ENCODE measurements around the gene A4GALT.
"Not testable (repeated sequence)": the region's sequence is repeated elsewhere in the genome, so short reads cannot be mapped to it uniquely, and the experiment has no call there.

A4GALT gene

DNA sequence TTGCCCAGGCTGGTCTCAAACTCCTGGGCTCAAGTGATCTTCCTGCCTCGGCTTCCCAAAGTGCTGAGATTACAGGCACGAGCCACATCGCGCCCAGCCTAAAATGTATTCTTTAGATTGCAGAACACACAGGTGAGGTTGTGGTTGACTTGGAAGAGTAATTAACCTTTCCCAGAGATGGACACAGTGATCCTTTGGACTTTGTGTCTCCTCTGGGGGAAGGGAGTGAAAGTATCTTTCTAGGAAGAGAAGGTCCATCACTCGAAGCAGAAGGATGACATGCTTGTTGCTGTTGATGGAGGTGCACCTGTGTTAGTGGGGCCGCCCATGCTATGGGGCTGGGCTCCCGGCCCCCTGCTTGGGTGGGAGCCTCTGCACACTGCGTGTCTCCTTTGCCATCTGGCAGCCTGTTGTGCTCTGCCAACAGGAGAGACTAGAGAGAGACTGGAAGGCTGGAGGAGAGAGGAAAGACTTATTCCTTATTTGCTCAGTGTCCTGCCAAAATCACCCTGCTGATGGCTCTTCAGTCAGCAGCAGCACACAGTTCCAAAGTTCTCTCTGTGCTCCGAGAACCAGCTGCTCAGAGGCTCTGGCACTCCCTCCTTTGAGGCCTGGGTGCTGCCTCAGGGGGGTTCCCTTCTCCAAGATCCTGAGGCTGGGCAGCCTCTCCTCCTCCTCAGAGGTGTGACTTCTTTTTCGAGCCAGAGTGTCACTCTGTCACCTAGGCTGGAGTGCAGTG lies 38.4 kb downstream of the A4GALT start:
- no peak for DNase-seq (ENCODE audit: low spot score)

GRCh38 chr22:42680648-42681047 lies 40.0 kb downstream of the A4GALT start:
- DNase-seq (ENCODE audit: low spot score), result no peak

- no peak for DNase-seq (ENCODE audit: low spot score)
Observed at GRCh38 chr22:42679691-42680090, 41.0 kb downstream of the A4GALT start.

GRCh38 chr22:42678894-42679293 lies 41.8 kb downstream of the A4GALT start:
- no peak for DNase-seq (ENCODE audit: low spot score)

GRCh38 chr22:42677936-42678335 lies 42.7 kb downstream of the A4GALT start:
- DNase-seq (ENCODE audit: low spot score), result not testable (repeated sequence)

GRCh38 chr22:42676059-42676607 lies 44.5 kb downstream of the A4GALT start:
- DNase-seq (ENCODE audit: low spot score), result no peak

DNA sequence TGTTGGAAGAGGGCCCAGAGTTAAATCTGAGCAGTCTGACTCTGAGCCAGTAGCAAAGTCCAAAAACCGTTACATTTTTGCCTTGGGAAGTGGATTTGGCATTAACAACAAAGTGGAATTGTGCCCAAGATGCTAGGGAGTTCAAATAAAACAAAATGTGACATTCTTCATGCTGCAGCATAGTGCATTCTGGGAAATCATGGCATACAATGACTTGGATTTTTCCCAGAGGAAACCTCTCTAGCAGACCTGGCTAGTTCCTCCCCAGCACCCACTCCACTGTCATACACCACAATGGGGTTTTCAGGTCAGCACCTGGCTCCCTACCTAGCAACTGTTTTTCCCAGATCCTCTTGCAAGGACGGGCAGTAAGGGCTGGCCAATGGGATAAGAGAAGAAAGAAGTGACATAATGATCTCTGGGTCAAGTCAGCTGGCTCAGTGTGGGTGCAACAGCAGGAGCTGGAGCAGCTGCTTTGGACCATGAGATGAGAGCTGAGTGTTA lies 46.7 kb downstream of the A4GALT start:
- DNase-seq (ENCODE audit: low spot score), result no peak

- not testable (repeated sequence) for DNase-seq (ENCODE audit: low spot score)
Observed at GRCh38 chr22:42673071-42673470, 47.6 kb downstream of the A4GALT start.

DNA sequence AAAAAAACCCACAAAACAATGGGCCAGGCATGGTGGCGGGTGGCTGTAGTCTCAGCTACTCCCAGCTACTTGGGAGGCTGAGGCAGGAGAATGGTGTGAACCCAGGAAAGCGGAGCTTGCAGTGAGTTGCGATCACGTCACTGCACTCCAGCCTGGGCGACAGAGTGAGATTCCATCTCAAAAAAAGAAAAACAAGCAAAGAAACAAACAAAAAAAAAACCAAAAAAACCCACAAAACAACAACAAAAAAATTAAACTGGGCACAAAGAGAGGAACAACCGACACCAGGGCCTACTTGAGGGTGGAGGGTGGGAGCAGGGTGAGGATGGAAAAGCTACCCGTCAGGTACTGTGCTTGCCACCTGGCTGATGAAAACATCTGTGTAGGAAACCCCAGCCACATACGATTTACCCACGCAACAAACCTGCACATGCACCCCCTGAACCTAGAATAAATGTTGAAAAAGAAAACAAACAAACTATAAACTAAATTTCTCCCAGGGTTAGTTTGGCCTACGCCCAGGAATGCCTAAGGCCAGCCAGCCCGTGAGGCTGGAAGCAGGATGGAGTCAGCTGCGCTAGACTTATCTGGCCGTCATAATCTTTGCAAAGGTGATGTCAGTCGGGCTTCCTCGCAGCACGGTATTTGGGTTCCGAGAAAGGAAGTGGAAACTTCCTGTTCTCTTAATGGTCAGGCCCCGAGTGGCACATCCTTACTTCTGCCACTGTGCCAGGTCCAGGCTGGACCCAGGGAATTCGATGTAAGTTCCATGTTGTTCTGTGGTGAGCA lies 49.6 kb downstream of the A4GALT start:
- DNase-seq (ENCODE audit: low spot score), result no peak

GRCh38 chr22:42670046-42670445 lies 50.6 kb downstream of the A4GALT start:
- DNase-seq (ENCODE audit: low spot score), result no peak

DNA sequence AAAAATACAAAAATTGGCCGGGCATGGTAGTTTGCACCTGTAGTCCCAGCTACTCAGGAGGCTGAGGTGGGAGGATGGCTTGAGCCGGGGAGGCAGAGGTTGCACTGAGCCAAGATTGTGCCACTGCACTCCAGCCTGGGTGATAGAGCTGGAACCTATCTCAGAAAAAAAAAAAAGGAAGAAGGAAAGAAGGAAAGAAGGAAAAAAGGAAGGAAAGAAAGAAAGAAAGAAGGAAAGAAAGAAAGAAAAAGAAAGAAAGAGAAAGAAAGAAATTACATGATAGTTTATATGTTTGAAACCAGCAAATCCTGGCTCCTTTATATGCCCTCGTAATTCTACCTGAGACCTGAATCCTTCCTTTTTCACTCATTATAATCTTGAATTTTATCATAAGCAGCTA lies 54.3 kb downstream of the A4GALT start:
- not testable (repeated sequence) for DNase-seq (ENCODE audit: low spot score)

DNA sequence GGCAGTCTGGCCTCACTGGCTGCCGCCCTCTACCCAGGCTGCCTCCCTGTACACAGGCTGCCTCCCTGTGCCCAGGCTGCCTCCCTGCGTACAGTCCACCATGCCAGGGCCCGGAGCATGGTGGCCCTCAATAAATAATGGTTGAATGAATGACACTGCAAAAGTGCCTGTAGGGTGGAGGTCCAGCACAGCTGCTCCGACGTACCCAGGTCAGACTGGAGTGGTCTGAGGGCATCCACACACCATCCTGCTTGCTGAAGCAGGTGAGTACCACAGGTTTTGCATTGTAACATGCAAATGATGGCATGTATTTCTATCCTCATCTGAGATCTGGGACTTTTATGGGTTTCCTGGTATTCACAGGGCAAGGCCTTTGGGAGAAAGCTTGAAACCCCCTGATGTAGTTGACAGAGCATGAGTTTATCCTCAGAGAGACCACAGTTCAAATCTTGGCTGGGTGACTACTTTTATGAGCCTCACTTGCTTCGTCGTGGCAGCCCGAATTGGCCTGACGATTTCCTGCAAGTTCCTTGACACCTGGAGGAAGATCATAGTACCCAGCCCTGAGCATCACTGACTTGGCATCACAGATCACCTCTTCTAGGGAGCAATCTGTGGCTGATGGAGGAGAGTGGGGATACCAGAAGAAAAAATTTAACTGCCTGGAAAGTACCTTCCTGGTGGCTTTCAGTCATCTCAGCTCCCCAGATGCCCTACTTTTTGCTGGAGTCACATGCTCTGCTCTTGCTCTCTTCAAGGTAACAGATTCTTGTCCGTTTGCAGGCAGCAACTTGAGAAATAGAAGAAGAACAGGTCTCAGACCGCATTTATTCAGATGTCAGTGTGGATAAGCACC lies 55.5 kb downstream of the A4GALT start:
- DNase-seq (ENCODE audit: low spot score), result no peak

DNA sequence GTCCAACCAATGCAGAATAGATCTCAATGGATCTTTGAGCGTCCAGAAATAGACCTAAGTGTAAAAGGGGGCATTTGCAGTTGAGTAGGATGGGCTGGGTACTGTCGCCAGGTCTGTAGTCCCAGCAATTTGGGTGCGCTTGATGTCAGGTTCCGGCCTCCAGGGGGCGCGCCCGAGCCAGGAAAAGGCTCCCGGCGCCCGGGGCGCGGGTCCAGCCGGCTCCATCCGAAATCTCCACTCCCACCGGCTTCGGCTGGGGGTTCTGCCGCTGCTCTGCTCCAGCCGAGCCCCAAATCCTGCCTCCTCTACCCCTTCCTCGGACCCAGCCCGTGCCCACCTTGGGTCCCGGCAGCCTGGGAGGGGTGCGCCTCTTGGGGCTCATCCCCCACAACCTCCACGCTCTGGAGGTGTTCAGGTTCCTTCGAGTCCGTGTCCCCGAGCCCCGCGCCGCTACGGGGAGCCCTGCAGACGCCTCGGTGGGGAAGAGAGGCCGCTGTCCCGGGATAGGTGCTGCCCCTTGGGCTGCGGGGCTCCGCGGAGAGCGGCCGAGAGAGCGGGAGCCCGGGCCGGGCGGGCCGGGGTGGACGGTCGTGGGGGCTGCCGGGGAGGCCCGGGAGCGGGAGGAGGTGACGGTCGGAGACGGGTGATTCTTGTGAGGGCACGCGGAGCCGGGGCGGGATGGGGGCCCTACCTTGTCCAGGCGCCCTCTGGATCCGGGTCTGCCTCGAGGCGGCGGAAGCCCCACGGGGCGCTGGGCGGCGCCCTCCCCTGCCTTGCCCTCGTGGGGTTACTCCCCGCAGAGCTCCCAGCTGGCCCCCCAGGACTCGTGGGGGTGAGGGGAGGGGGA lies 58.5 kb downstream of the A4GALT start:
- DNase-seq (ENCODE audit: low spot score), result peak; percentile 79

DNA sequence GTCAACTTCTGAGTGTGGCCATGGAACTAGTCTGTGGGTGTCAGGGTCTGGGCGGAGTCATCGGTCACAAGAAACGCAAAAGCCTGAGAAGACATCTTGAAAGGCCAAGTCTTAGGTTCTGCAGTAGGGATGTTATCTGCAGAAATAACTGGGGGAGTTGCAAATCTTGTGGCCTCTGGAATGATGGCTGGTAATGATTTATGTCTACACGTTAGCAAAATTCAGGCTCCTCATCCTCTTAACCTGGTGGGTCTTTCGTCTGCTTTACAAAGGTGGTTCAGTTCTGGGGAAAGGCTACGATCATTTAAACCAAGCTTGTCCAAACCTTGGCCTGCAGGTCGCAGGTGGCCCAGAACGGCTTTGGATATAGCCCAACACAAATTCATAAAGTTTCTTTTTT lies 64.1 kb downstream of the A4GALT start:
- no peak for DNase-seq (ENCODE audit: low spot score)

GRCh38 chr22:42655693-42656092 lies 65.0 kb downstream of the A4GALT start:
- DNase-seq (ENCODE audit: low spot score), result no peak

GRCh38 chr22:42654436-42655073 lies 66.1 kb downstream of the A4GALT start:
- DNase-seq (ENCODE audit: low spot score), result no peak

GRCh38 chr22:42653999-42654398 lies 66.7 kb downstream of the A4GALT start:
- no peak for DNase-seq (ENCODE audit: low spot score)

GRCh38 chr22:42651134-42651533 lies 69.5 kb downstream of the A4GALT start:
- no peak for DNase-seq (ENCODE audit: low spot score)

DNA sequence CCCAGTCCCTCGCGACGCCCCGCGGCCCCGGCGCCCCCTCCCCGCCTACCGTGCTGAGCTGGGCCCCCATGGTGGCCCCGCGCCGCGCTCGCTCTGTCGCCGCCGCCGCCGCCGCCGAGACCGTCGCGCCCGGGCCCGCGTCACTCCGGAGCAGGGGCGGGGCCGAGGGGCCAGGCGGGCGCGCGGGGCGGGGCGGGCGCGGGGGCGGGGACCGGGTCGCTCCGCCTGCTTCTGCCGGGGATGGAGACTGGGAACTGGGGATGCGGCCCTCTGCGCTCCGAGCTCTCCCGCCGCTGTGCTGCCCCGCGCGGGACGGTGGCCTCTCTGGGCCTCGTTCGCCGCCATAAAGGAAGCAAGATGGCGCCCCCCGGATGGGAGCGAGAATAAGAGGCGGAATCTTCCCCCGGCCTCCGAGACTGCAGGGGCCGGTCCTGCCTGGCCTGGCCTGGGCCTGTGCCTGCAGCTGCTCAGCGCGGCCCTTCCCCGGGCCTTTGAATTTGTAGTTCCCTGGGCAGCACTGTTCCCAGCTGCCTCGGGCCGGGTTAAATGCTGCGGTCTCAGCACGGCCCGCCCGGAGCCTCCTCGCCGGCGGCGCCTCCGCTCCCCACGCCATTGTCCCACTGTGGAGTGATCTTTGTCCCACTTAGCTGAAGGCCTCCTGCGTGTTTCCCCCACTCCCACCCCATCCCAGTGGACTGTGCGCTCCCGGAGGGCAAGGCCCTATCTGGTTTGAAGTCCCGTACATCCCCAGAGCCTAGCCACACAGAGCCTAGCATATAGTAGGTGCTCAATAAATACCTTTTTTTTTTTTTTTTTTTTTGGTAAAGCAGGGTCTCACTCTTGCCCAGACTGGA lies 71.2 kb downstream of the A4GALT start, which contains the start of gene CYB5R3:
Gene CYB5R3 (minus strand): TSS at position 147 of the 854 bp plus-strand sequence. CDS start 77 bp downstream, at position 70.
- DNase-seq (ENCODE audit: low spot score), result peak; percentile 75
